GM12873 (cell line): ENCODE data around the gene ITPR2.

Experiments
- TF ChIP-seq, protein P1 (sequence below): IDR thresholded peaks from 2 replicates; pipeline ENCODE4 v1.5.1; 2012; ENCODE audit warnings: low read depth, mild to moderate bottlenecking, moderate library complexity, low read length, control low read depth; ENCODE audit not compliant: insufficient read depth; ENCODE audit errors: missing control alignments

ITPR2 gene

DNA sequence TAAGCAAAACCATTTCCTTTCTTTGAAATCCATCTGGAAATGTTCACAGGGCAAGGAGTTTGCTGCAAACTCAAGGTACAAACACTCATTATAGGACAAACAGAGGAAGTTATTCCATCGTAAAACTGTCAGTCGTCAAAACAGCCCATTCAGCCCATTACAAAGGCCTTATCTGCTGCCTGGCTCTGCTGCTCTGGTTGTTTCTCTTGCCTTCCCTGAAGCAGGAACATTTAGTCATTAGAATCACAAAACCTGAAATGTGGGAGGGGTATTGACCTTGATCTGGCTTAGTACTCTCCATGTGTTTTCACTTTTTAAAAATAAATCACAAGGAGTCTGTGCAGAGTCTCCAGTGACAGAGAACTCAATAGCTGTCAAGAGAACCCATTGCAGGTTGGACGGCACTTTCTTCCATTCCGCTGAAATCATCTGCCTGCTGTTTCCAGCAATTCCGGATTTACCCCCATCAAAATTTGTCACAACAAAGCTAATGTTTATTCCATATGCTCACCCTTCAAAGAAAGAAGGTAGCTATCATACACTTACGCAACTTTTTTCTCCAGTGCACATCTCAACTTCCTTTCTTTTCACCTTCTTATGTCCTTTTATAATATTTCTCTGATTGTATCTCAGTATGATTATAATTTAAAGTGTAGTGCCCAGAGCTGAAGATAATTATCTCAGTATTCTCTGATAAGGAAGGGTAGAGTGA, 24.6 kb upstream of the ITPR2 start:
- TF ChIP-seq, protein P1, sequence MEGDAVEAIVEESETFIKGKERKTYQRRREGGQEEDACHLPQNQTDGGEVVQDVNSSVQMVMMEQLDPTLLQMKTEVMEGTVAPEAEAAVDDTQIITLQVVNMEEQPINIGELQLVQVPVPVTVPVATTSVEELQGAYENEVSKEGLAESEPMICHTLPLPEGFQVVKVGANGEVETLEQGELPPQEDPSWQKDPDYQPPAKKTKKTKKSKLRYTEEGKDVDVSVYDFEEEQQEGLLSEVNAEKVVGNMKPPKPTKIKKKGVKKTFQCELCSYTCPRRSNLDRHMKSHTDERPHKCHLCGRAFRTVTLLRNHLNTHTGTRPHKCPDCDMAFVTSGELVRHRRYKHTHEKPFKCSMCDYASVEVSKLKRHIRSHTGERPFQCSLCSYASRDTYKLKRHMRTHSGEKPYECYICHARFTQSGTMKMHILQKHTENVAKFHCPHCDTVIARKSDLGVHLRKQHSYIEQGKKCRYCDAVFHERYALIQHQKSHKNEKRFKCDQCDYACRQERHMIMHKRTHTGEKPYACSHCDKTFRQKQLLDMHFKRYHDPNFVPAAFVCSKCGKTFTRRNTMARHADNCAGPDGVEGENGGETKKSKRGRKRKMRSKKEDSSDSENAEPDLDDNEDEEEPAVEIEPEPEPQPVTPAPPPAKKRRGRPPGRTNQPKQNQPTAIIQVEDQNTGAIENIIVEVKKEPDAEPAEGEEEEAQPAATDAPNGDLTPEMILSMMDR: no peak

DNA sequence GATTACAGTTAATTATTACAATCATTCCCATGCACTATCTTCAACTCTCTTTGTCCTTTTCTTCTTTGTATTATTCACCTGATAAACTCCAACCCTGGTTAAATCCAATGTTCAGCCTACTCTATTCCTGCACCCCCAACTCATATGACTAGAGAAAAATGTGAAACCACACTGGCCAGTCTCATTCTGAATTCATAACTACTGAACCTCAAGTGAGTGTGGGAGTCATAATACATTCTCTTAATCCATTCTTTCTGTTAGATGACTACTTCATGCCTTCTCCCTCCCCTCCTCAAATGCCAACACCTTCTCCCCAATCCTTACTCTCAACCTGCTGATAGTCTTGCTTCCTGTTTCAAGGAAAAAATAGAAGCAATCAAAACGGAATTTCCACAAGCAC, 22.3 kb upstream of the ITPR2 start:
- TF ChIP-seq, protein P1: no peak

DNA sequence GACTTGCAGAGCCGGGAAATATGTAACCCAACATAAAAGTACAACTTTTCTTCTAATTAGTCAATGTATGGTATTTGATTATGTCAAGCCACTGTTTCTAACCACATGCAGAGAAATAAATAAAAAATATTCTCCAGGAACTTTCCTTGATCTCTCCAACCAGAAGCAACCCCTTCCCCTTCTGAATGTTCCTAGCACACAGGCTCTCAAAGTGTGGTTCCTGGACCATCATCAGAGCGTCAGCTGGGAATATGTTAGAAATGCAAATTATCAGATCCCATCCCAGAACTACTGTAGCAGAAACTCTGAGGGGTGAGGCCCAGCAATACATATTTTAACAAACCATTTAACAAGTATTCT, 21.0 kb upstream of the ITPR2 start:
- TF ChIP-seq, protein P1: no peak

DNA sequence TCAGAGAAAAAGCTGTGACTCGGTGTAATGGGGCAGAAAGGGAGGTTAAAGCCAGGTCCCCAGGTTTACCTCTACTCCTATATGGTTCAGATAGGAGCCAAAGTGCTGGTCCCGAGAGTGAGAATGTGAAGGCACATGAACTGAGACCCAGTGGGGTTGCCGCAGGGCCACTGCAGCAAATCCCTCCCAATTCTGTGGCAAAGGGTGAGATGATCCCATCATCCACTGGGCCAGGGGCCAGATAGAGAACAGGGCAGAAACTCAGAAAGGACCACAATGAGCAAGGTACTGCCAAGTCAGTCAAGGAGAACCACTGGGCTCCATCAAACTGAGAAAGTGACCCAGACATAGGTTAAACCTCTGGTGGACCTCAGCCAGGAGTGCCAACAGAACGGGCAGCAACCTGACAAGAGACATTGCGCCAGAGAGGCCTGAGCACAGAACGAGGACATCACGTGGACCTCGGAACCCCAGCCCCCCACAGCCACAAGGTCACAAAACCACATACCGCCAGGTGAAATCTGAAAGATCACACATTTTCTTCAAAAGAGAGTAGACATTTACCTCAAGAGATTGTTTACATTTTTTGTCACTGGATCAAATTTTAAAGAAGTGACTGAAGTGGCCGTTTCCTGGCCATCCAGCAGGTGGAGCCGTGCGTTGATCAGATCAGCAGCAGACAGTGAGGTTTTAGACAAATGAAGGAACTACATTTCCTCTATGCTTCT, 20.5 kb upstream of the ITPR2 start:
- TF ChIP-seq, protein P1: peak; percentile 90

DNA sequence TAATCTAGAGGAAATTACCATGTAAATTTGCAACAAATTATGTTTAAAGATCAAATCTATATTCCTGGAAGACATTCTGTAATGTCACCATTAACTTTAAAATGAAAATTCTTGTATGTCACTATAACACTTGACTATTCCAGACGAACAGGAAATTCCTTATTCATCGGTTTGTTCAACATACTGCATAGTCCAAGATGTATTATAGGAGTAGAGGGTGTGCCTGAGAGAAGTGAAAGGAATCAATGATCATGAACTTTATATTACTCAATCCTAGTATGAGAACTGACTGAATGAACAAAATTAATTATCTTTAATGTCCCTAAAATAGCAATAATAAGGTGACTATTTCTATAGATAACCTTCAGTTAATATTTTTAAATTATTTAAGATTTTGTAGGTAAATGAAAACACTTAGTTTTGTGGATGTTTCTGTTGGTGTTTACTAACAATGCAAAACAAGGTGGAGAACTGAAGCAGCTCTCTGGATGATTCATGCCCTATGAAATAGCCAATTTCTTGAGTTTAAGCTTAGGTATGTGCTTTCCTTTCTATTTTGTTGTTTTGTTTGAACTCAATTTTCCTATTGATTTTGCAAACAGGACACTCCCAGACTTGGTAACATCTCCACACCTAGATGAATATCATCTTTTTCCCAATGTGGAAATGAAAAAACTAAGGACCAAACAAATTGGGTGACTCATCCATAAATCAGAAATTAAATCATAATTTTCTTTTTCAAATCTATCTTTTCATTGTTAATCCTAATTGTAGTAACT, 18.2 kb upstream of the ITPR2 start:
- TF ChIP-seq, protein P1: no peak

DNA sequence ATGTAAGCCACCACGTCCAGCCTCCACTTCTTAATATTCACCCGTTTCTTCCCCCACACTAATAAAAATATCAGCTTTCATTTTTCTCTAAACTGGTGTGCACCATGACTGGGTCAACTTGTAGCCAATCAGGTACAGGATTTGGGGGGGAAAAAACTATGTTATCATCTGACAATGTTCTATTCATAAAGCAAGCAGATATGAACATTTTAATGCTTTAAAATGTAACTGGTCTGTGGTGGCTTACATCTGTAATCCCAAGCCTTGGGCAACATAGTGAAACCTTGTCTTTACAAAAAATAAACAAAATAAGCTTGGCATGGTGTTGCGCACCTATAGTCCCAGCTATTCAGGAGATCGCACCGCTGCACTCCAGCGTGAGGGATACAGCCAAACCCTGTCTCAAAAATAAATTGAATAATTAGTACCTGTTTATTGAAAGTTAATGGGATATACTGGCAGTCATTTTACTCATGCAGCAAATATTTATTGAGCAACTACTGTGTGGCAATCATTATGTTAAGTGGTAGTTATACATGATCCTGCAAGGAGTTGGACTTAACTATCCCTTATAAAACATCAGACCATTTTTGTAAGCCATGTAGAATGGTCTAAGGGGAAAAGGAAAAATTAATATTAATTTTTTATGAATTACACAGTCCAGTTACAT, 15.3 kb upstream of the ITPR2 start:
- TF ChIP-seq, protein P1: no peak
